CD4-positive, alpha-beta T cell (primary cell): ENCODE measurements around the gene ARHGAP42. TPM values are rescaled to one million over a fixed set of nuclear protein-coding genes. Genes with fewer than 3 reads are reported as not detected.

ENCODE experiments used
- ATAC-seq: fragments of 200-7000 bp; cut with Tn5 transposase; one replicate; pipeline ENCODE4 v1.10.0; 2022; ENCODE audit warnings: mild to moderate bottlenecking; ENCODE audit not compliant: poor library complexity
- CTCF ChIA-PET: fragments of 350-600 bp; sonication (Branson Sonifier 250); formaldehyde crosslinking; loops from one replicate; lab custom pipeline; 2021; ENCODE audit warnings: antibody characterized with exemption, inconsistent platforms; lab: Charles Lee
- POLR2A ChIA-PET: fragments of 350-600 bp; sonication (Branson Sonifier 250); formaldehyde crosslinking; loops from one replicate; lab custom pipeline; 2021; ENCODE audit warnings: antibody characterized with exemption, inconsistent platforms; lab: Charles Lee
- DNase-seq, 14 experiments: peaks; one replicate each; pipeline ENCODE4 v3.0.0-alpha.2; 2013 to 2020; ENCODE audit warnings: mixed read lengths in 2 of 14
- H3K27ac ChIP-seq, 2 donors: one replicate each; pipeline versions ENCODE4 v1.5.1 to v1.7.0; 2013; ENCODE audit warnings: low read length in 2 of 2, low read depth in 1 of 2, mild to moderate bottlenecking in 1 of 2
- H3K27me3 ChIP-seq, 2 experiments: 1 replicate in 1 of 2; 2 replicates in 1 of 2; pipeline versions ENCODE4 v1.6.1 to v1.7.0; 2013; ENCODE audit warnings: low read length in 2 of 2, control low read depth in 1 of 2, mild to moderate bottlenecking in 1 of 2, moderate library complexity in 1 of 2; ENCODE audit not compliant: insufficient read depth in 2 of 2, control insufficient read depth in 1 of 2
- H3K36me3 ChIP-seq: one replicate; pipeline ENCODE4 v1.6.1; 2013; ENCODE audit warnings: low read length, control low read depth; ENCODE audit not compliant: insufficient read depth
- H3K4me1 ChIP-seq: one replicate; pipeline ENCODE4 v1.6.1; 2013; ENCODE audit warnings: low read length, control low read depth; ENCODE audit not compliant: insufficient read depth
- H3K4me3 ChIP-seq: one replicate; pipeline ENCODE4 v1.5.1; 2013; ENCODE audit warnings: mild to moderate bottlenecking, low read length, moderate library complexity
- H3K9me3 ChIP-seq, 2 experiments: 1 replicate in 1 of 2; 2 replicates in 1 of 2; pipeline versions ENCODE4 v1.6.1 to v1.7.0; 2013; ENCODE audit warnings: low read length in 2 of 2, mild to moderate bottlenecking in 2 of 2, control low read depth in 1 of 2, moderate library complexity in 1 of 2; ENCODE audit not compliant: control insufficient read depth in 1 of 2, insufficient read depth in 1 of 2
- H3K27ac Mint-ChIP-seq: one replicate; pipeline ENCODE4 v1.8.0; 2020; ENCODE audit warnings: mixed read lengths
- H3K27me3 Mint-ChIP-seq: one replicate; pipeline ENCODE4 v1.8.0; 2021; ENCODE audit warnings: mixed read lengths
- H3K36me3 Mint-ChIP-seq: one replicate; pipeline ENCODE4 v1.8.0; 2021; ENCODE audit warnings: low read depth, mixed read lengths
- H3K4me1 Mint-ChIP-seq: one replicate; pipeline ENCODE4 v1.8.0; 2021; ENCODE audit warnings: low read depth, mixed read lengths
- H3K4me3 Mint-ChIP-seq: one replicate; pipeline ENCODE4 v1.8.0; 2020; ENCODE audit warnings: mild to moderate bottlenecking, mixed read lengths
- H3K9me3 Mint-ChIP-seq: one replicate; pipeline ENCODE4 v1.8.0; 2020; ENCODE audit warnings: mixed read lengths
- CTCF ChIP-seq: fragments of 200-600 bp; IDR thresholded peaks from one replicate; pipeline ENCODE4 v1.8.0; 2022; ENCODE audit warnings: antibody characterized with exemption, mild to moderate bottlenecking
- intact Hi-C, 2 experiments: fragments of 100-400 bp; cut with DNase I in 1 of 2; cut with micrococcal nuclease in 1 of 2; formaldehyde crosslinking; loops; one replicate each; pipeline versions ENCODE4 v1.15.1 to v1.9.0; 2023 to 2025; cut with DNase I, micrococcal nuclease
- total RNA-seq, 174 experiments: library from RNA in 2 of 174; stranded (reverse) in 2 of 174; gene quantifications; one replicate each; pipeline ENCODE4 v1.2.3 and lab custom pipeline; 2021 to 2026

Gene ARHGAP42
- total RNA-seq, 2 experiments from 2014 or later: not detected

- peaks cover 0 to 8% of the 10 kb centered on the region in 2 experiments for H3K9me3 ChIP-seq
- POLR2A ChIA-PET: no interaction called here
- intact Hi-C loops: no loop called here
- no peaks in the 10 kb centered on the region for H3K4me1 ChIP-seq
- no peak overlapping the region for H3K27ac Mint-ChIP-seq
- TF ChIP-seq CTCF: no peak
- H3K4me3 ChIP-seq: no peak overlapping the region
- CTCF ChIA-PET: no interaction called here
- no peak for ATAC-seq
- H3K27ac ChIP-seq: no peak overlapping the region
- H3K27me3 Mint-ChIP-seq: no peaks in the 10 kb centered on the region
- H3K36me3 ChIP-seq: no peaks in the 10 kb centered on the region
- no peaks in the 10 kb centered on the region for H3K27me3 ChIP-seq
- no peaks in the 10 kb centered on the region for H3K9me3 Mint-ChIP-seq
- no peak for DNase-seq
- no peaks in the 10 kb centered on the region for H3K4me1 Mint-ChIP-seq
- no peak overlapping the region for H3K4me3 Mint-ChIP-seq
- H3K36me3 Mint-ChIP-seq: no peaks in the 10 kb centered on the region
These were observed 47.9 kb upstream of the ARHGAP42 start for GRCh38 chr11:100639140-100639539.

- no peak overlapping the region for H3K4me3 Mint-ChIP-seq
- H3K4me1 Mint-ChIP-seq: no peaks in the 10 kb centered on the region
- no peaks in the 10 kb centered on the region for H3K36me3 ChIP-seq
- H3K27ac Mint-ChIP-seq: no peak overlapping the region
- H3K27me3 ChIP-seq: no peaks in the 10 kb centered on the region
- H3K9me3 Mint-ChIP-seq: no peaks in the 10 kb centered on the region
- H3K36me3 Mint-ChIP-seq: no peaks in the 10 kb centered on the region
- TF ChIP-seq CTCF: no peak
- no peak overlapping the region for H3K4me3 ChIP-seq
- ATAC-seq (no peak), DNase-seq (no peak)
- intact Hi-C loops: no loop called here
- no peaks in the 10 kb centered on the region for H3K4me1 ChIP-seq
- H3K27me3 Mint-ChIP-seq: no peaks in the 10 kb centered on the region
- no peak overlapping the region for H3K27ac ChIP-seq
- ChIA-PET CTCF (no interaction called here), POLR2A (no interaction called here)
- peaks cover 0 to 8% of the 10 kb centered on the region in 2 experiments for H3K9me3 ChIP-seq
These were observed 47.0 kb upstream of the ARHGAP42 start for GRCh38 chr11:100640071-100640470.

DNA sequence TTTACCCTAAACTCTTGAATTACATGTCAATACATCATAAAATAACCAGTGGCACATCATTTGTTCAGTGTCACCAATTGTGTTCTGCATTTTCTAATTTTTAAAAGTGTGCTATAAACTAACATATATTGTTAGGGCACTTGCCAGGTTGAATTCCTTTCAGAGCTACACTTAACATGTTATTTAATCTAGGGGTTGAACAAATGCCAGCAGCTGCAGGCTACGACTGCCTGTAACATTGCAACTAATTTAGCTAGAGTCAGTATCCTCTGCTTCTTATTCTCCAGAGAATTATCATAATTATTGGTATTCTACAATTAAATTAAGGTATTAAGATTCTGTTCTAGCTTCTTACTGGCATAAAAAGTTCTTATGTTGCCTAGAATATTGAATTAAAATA, 46.4 kb upstream of the ARHGAP42 start:
- H3K27ac Mint-ChIP-seq: no peak overlapping the region
- H3K27me3 ChIP-seq: no peaks in the 10 kb centered on the region
- no peak for DNase-seq
- H3K9me3 Mint-ChIP-seq: no peaks in the 10 kb centered on the region
- no peak for ATAC-seq
- intact Hi-C loops: no loop called here
- H3K4me1 ChIP-seq: no peaks in the 10 kb centered on the region
- H3K36me3 Mint-ChIP-seq: no peaks in the 10 kb centered on the region
- POLR2A ChIA-PET: no interaction called here
- CTCF ChIA-PET: no interaction called here
- no peak overlapping the region for H3K4me3 ChIP-seq
- no peak for TF ChIP-seq CTCF
- no peaks in the 10 kb centered on the region for H3K27me3 Mint-ChIP-seq
- H3K9me3 ChIP-seq: peaks cover 0 to 8% of the 10 kb centered on the region in 2 experiments
- H3K27ac ChIP-seq: no peak overlapping the region
- no peak overlapping the region for H3K4me3 Mint-ChIP-seq
- no peaks in the 10 kb centered on the region for H3K4me1 Mint-ChIP-seq
- H3K36me3 ChIP-seq: no peaks in the 10 kb centered on the region
